Endothelial cell of umbilical vein (primary cell): Measurements from ENCODE around the gene GNAL. TPM values are rescaled to one million over a fixed set of nuclear protein-coding genes. Genes with fewer than 3 reads are reported as not detected.

Experiments used
- BruUV-seq: library from RNA; stranded (reverse); fragments of 400-500 nt; replicated peaks from 2 replicates; lab custom pipeline; 2021; lab: Mats Ljungman, UMichigan
- CTCF ChIA-PET: fragments of 300-600, 350-600 bp; sonication (Branson Sonifier 250); formaldehyde crosslinking; loops from one replicate; lab custom pipeline; 2021; ENCODE audit warnings: antibody characterized with exemption, inconsistent platforms; lab: Charles Lee
- POLR2A ChIA-PET: fragments of 300-600, 350-600 bp; sonication (Branson Sonifier 250); formaldehyde crosslinking; loops from one replicate; lab custom pipeline; 2021; ENCODE audit warnings: antibody characterized with exemption, inconsistent platforms; lab: Charles Lee
- DNase-seq: peaks from one replicate; pipeline ENCODE4 v3.0.0-alpha.2; 2011; ENCODE audit warnings: low read depth, low spot score
- FAIRE-seq: peaks from 2 replicates; lab custom pipeline; 2011; peaks lifted over from hg19 to GRCh38; lab: Jason Lieb, UNC
- H2AFZ ChIP-seq: 2 replicates; pipeline ENCODE4 v1.6.0; 2012; ENCODE audit warnings: low read depth, low read length, control low read depth, inconsistent platforms
- H3K27ac ChIP-seq: 2 replicates; pipeline ENCODE4 v1.5.1; 2011; ENCODE audit warnings: low read depth, mild to moderate bottlenecking, control low read depth, low read length, moderate library complexity; ENCODE audit not compliant: insufficient read depth
- H3K27me3 ChIP-seq, 2 experiments: 2 replicates each; pipeline versions ENCODE4 v1.6.0 to v1.6.1; 2011; ENCODE audit warnings: low read length in 2 of 2, mixed read lengths in 1 of 2; ENCODE audit not compliant: control insufficient read depth in 2 of 2, insufficient read depth in 2 of 2
- H3K36me3 ChIP-seq, 2 experiments: 2 replicates in 1 of 2; 3 replicates in 1 of 2; pipeline ENCODE4 v1.5.1; 2011; ENCODE audit warnings: low read length in 2 of 2, mild to moderate bottlenecking in 1 of 2, moderate library complexity in 1 of 2; ENCODE audit not compliant: control insufficient read depth in 2 of 2, insufficient read depth in 2 of 2; ENCODE audit errors: extremely low read depth in 1 of 2
- H3K4me1 ChIP-seq: 3 replicates; pipeline ENCODE4 v1.5.1; 2011; ENCODE audit warnings: mild to moderate bottlenecking, low read length; ENCODE audit not compliant: control insufficient read depth, insufficient read depth; ENCODE audit errors: extremely low read depth
- H3K4me2 ChIP-seq: 2 replicates; pipeline ENCODE4 v1.6.1; 2011; ENCODE audit warnings: low read length, control low read depth, mixed read lengths; ENCODE audit not compliant: insufficient read depth
- H3K4me3 ChIP-seq, 3 experiments: fragments of 200-600 bp in 1 of 3; sonication (generic), shearing (Covaris generic) in 1 of 3; replicated peaks in 1 of 3; 2 replicates each; pipeline ENCODE4 v1.5.1; 2011 to 2016; ENCODE audit warnings: control low read depth in 3 of 3, low read length in 3 of 3, mild to moderate bottlenecking in 2 of 3, inconsistent platforms in 1 of 3, low read depth in 1 of 3, moderate library complexity in 1 of 3; ENCODE audit not compliant: insufficient read depth in 1 of 3
- H3K79me2 ChIP-seq: 2 replicates; pipeline ENCODE4 v1.6.0; 2012; ENCODE audit warnings: low read length, inconsistent platforms; ENCODE audit not compliant: control insufficient read depth, insufficient read depth
- H3K9ac ChIP-seq: replicated peaks from 2 replicates; pipeline ENCODE3; 2011; ENCODE audit warnings: low read length, control low read depth; ENCODE audit not compliant: insufficient read depth; ENCODE audit errors: extremely low read depth
- H3K9me1 ChIP-seq: replicated peaks from 3 replicates; pipeline ENCODE4 v1.6.0; 2011; ENCODE audit warnings: mild to moderate bottlenecking, low read length; ENCODE audit not compliant: control insufficient read depth, insufficient read depth; ENCODE audit errors: extremely low read depth
- H3K9me3 ChIP-seq: replicated peaks from 2 replicates; pipeline ENCODE4 v1.5.1; 2012; ENCODE audit warnings: low read length, inconsistent platforms; ENCODE audit not compliant: control insufficient read depth, insufficient read depth
- H4K20me1 ChIP-seq: replicated peaks from 2 replicates; pipeline ENCODE3; 2011; ENCODE audit warnings: mild to moderate bottlenecking, low read length; ENCODE audit not compliant: control insufficient read depth, insufficient read depth; ENCODE audit errors: extremely low read depth
- CTCF ChIP-seq, 2 donors: IDR thresholded peaks; 1 replicate in 1 of 2; 2 replicates in 1 of 2; pipeline ENCODE4 v1.5.1; 2011; ENCODE audit warnings: low read length in 2 of 2, mild to moderate bottlenecking in 2 of 2, moderate library complexity in 2 of 2, control low read depth in 1 of 2, inconsistent platforms in 1 of 2, low read depth in 1 of 2; ENCODE audit not compliant: insufficient read depth in 1 of 2; ENCODE audit errors: extremely low read depth in 1 of 2
- EZH2 ChIP-seq: IDR thresholded peaks from 2 replicates; pipeline ENCODE4 v1.6.1; 2012; ENCODE audit warnings: borderline replicate concordance, low read depth, mild to moderate bottlenecking, moderate library complexity, low read length, inconsistent platforms; ENCODE audit not compliant: severe bottlenecking
- FOS ChIP-seq: IDR thresholded peaks from 2 replicates; pipeline ENCODE4 v1.6.1; 2011; ENCODE audit warnings: mild to moderate bottlenecking, low read length, moderate library complexity, borderline replicate concordance; ENCODE audit not compliant: insufficient read depth
- GATA2 ChIP-seq: IDR thresholded peaks from 2 replicates; pipeline ENCODE4 v1.7.0; 2011; ENCODE audit warnings: low read depth, mild to moderate bottlenecking, moderate library complexity, mixed read lengths, low read length; ENCODE audit not compliant: insufficient read length, insufficient read depth
- JUN ChIP-seq: IDR thresholded peaks from 2 replicates; pipeline ENCODE4 v1.6.1; 2011; ENCODE audit warnings: borderline replicate concordance, low read depth; ENCODE audit not compliant: insufficient read length, insufficient read depth
- MAX ChIP-seq: IDR thresholded peaks from 2 replicates; pipeline ENCODE4 v1.6.1; 2011; ENCODE audit not compliant: insufficient read depth, insufficient read length
- MYC ChIP-seq: IDR thresholded peaks from one replicate; pipeline ENCODE4 v1.6.1; 2011; ENCODE audit warnings: mild to moderate bottlenecking, low read depth, low read length
- POLR2A ChIP-seq: IDR thresholded peaks from 2 replicates; pipeline ENCODE4 v1.6.1; 2012; ENCODE audit warnings: low read depth, mild to moderate bottlenecking, control low read depth, low read length
- POLR2AphosphoS5 ChIP-seq: IDR thresholded peaks from 2 replicates; pipeline ENCODE4 v1.6.1; 2012; ENCODE audit warnings: low read depth, mild to moderate bottlenecking, control low read depth, low read length, moderate library complexity; ENCODE audit not compliant: insufficient read depth
- dilution Hi-C: fragments of 300-500 bp; cut with MboI; formaldehyde crosslinking; loops from one replicate; pipeline ENCODE4 v1.15.0; 2019; ENCODE audit warnings: low sequenced_read_pairs; ENCODE audit not compliant: extremely low pct_ligation_motif_present
- intact Hi-C: fragments of 100-400 bp; cut with micrococcal nuclease; formaldehyde crosslinking; loops from one replicate; pipeline ENCODE4 v1.10.0; 2022
- polyA plus RNA-seq, 4 experiments: library from polyadenylated mRNA; depleted of rRNA in 3 of 4; stranded (reverse) in 3 of 4; unstranded in 1 of 4; fragments of >200 nt; gene quantifications; 2 replicates each; pipeline versions ENCODE4 v1.2.1 to v1.2.3, GENCODE V29; 2011 to 2012; ENCODE audit warnings: missing spikeins in 1 of 4
- total RNA-seq: library from RNA; stranded (reverse); gene quantifications from 2 replicates; pipeline ENCODE4 v1.2.3, GENCODE V29; 2021

The GNAL gene
- total and polyA plus RNA-seq, 2 donors (not counting 3 experiments of a cell fraction or from before 2014, with no cell fraction given), result 0.07 to 0.73 TPM

DNA sequence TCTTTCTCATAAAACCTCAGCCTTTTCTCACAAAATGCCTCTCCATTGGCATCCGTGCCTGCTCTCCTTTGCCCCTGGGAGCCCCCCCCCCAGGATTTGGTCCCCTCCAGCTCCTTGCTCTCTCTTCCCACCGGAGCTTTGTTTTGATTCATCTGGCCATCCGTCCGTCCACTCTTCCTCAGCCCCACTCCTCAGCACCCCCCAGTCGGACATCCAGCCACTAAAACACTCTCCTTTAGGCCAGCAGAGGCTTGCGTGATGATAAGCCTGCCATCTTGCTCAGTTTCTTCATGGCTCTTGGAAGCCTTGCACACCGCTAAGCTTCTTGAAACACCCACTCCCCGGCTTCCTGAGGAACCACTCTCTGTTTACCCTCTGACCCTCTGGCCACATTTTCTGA lies 31.5 kb upstream of the GNAL start:
- CTCF ChIA-PET, result interaction anchor here (3.1 to 4.5 kb wide), 3 partner anchors 9 to 381 kb away, joined by 22 to 50 read pairs (median 41); no protein-coding TSS in a partner anchor
- TF ChIP-seq FOS (no peak), JUN (no peak), MAX (no peak), POLR2AphosphoS5 (no peak), GATA2 (no peak), CTCF (IDR thresholded peaks at IDR 0.05; ENCODE audit: extremely low read depth in 1 of 2, insufficient read depth in 1 of 2, low read depth in 1 of 2, low read length in 2 of 2) (no peak), MYC (no peak), POLR2A (no peak), EZH2 (no peak)
- BruUV-seq, result no TSS peak
- FAIRE-seq, result no peak
- Histone ChIP-seq H3K9ac (no peak overlapping the region), H3K9me3 (no peaks in the 10 kb centered on the region), H3K79me2 (no peaks in the 10 kb centered on the region), H3K4me3 (no peak overlapping the region), H3K36me3 (no peaks in the 10 kb centered on the region), H3K9me1 (no peaks in the 10 kb centered on the region), H3K4me2 (no peak overlapping the region), H2AFZ (no peak overlapping the region), H4K20me1 (no peaks in the 10 kb centered on the region), H3K27me3 (peaks cover 0 to 2% of the 10 kb centered on the region in 2 experiments), H3K4me1 (no peaks in the 10 kb centered on the region), H3K27ac (no peak overlapping the region)
- intact Hi-C loops (loop anchor here (10.0 kb wide), 1 partner anchor 577 kb away; no protein-coding TSS in a partner anchor), dilution Hi-C loops (no loop called here)
- no peak for DNase-seq
- POLR2A ChIA-PET, result no interaction called here
